Spleen (tissue), 11 donors: ENCODE results near the gene SST. TPM values are rescaled to one million over a fixed set of nuclear protein-coding genes. Genes with fewer than 3 reads are reported as not detected.
A peak's percentile ranks its signal among the peaks of the same experiment; 100 is the strongest.

Experiments used
- DNase-seq: peaks from one replicate; pipeline ENCODE4 v3.0.0-alpha.2; 2020
- H3K27ac ChIP-seq, 8 donors: fragments of 200-600 bp; sonication (generic) in 7 of 8; 1 replicate in 4 of 8; 2 replicates in 4 of 8; pipeline versions ENCODE4 v1.5.0 to v1.8.0; 2016 to 2021; ENCODE audit warnings: inconsistent platforms in 4 of 8, mild to moderate bottlenecking in 4 of 8, moderate library complexity in 1 of 8
- H3K27me3 ChIP-seq, 7 donors: fragments of 200-600 bp; sonication (generic) in 6 of 7; replicated peaks in 1 of 7; 1 replicate in 4 of 7; 2 replicates in 3 of 7; pipeline versions ENCODE4 v1.5.0 to v1.8.0; 2016 to 2021; ENCODE audit warnings: inconsistent platforms in 3 of 7, mild to moderate bottlenecking in 1 of 7
- H3K36me3 ChIP-seq, 6 donors: fragments of 200-600 bp; sonication (generic) in 5 of 6; 1 replicate in 4 of 6; 2 replicates in 2 of 6; pipeline versions ENCODE4 v1.5.0 to v1.8.0; 2016 to 2021; ENCODE audit warnings: inconsistent platforms in 2 of 6
- H3K4me1 ChIP-seq, 6 donors: fragments of 200-600 bp; sonication (generic) in 5 of 6; 1 replicate in 3 of 6; 2 replicates in 3 of 6; pipeline versions ENCODE4 v1.5.0 to v1.8.0; 2016 to 2021; ENCODE audit warnings: inconsistent platforms in 3 of 6
- H3K4me3 ChIP-seq, 8 donors: fragments of 200-600 bp; sonication (generic) in 7 of 8; 1 replicate in 4 of 8; 2 replicates in 4 of 8; pipeline versions ENCODE4 v1.5.0 to v1.8.0; 2016 to 2021; ENCODE audit warnings: inconsistent platforms in 4 of 8, mild to moderate bottlenecking in 4 of 8, moderate library complexity in 2 of 8
- H3K9me3 ChIP-seq, 8 donors: fragments of 200-600 bp; sonication (generic) in 7 of 8; 1 replicate in 4 of 8; 2 replicates in 4 of 8; pipeline versions ENCODE4 v1.5.0 to v1.8.0; 2016 to 2021; ENCODE audit warnings: inconsistent platforms in 4 of 8
- POLR2A ChIP-seq, 3 donors: fragments of 450-650 bp; IDR thresholded peaks; one replicate each; pipeline ENCODE4 v1.5.1; 2017; ENCODE audit warnings: antibody characterized with exemption in 3 of 3, mild to moderate bottlenecking in 1 of 3
- POLR2AphosphoS5 ChIP-seq, 3 donors: sonication (generic); formaldehyde crosslinking; IDR thresholded peaks; one replicate each; pipeline ENCODE4 v1.5.1; 2017; ENCODE audit warnings: antibody characterized with exemption in 3 of 3
- WGBS, 5 donors: extraction: QIAGEN DNeasy Blood & Tissue Kit in 3 of 5; methylation state at CpG; one replicate each; pipeline versions ENCODE4 v1.1.5 to v1.1.7; 2013 to 2018; 5-methylcytosine and 5-hydroxymethylcytosine counted together
- intact Hi-C: fragments of 100-400 bp; cut with DNase I; formaldehyde crosslinking; loops from one replicate; pipeline ENCODE4 v1.15.0; 2023; ENCODE audit warnings: low total_unique reads
- polyA plus RNA-seq, 3 donors: library from polyadenylated mRNA; stranded (reverse); fragments of 200-250 nt; gene quantifications; one replicate each; pipeline ENCODE4 v1.2.1, GENCODE V29; 2013
- total RNA-seq, 7 donors: library from RNA; depleted of rRNA in 3 of 7; stranded (reverse); fragments of >200 nt in 3 of 7; fragmentation: NEBNext Ultra II Directional in 4 of 7; extraction: Animal tissue kit (Norgen Biotek cat#: 25700) in 4 of 7; gene quantifications; one replicate each; pipeline versions ENCODE4 v1.1.0 to v1.2.1, GENCODE V29; 2016 to 2021
- TF ChIP-seq, protein P1 (sequence below), 11 experiments: fragments of 200-600 bp in 7 of 11; fragments of 450-650 bp in 4 of 11; sonication (generic) in 4 of 11; IDR thresholded peaks in 8 of 11; conservative IDR thresholded peaks in 3 of 11; 1 replicate in 7 of 11; 2 replicates in 4 of 11; pipeline versions ENCODE4 v1.4.0 to v1.8.0; 2016 to 2021; ENCODE audit warnings: antibody characterized with exemption in 11 of 11, inconsistent platforms in 4 of 11, mild to moderate bottlenecking in 1 of 11
- donor health status: healthy with polysubstance abuse.
- donor health status: DM: no; HTN: no; CAD: no; lungs with moderate emphysema.
- donor health status: DM: no; HTN: no; CAD: no.
- donor health status: Bipolar disorder and iron deficiency.
- donor health status: healthy.
- donor health status: DM: no; HTN: no; CAD: no.
- donor health status: DM: yes; HTN: yes; CAD: no.

Gene SST
- total and polyA plus RNA-seq, 10 donors = 0.26 to 0.52 TPM; not detected in 8

DNA sequence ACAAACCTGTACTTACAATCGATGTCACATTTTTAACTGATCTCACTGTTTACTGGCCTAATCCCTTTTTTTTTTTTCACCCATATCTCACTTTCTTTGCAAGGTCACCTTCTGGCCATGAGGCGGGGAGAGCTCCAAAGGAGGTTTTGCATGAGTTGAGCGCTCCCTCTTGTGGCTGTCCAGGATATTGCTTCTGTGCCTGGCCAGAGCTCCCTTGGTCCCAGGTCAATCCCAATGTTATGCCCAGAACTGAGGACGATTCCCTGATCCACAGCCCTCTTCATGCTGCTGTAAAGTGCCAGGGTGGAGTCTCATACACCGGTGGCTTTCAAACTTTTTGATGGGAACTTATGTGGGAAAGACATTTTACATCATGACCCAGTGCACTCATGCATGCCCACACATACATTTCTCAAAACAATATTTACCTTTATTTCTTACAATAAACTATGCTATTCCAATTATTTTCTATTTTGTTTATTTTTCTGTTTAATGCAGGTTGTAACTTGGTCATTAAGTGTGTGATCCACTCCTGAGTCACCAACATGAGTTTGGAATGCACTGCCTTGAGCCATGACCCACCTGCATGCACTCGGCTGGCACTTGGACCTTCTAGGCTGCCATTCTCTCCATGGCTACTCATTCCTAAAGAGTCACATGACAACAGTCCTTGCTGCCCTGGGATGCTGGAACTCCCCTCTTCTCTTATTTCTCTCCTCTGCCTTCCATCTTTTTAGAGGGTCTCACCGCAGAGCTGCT, 9.6 kb upstream of the SST start:
- no peak overlapping the region for H3K27ac ChIP-seq
- 27 to 37% (median 34%) methylated on average over 7 of the region's 7 CpGs for WGBS, 5 donors
- H3K9me3 ChIP-seq = peaks cover 0 to 4% (median under 1%) of the 10 kb centered on the region in 8 donors
- intact Hi-C loops = loop anchor here (2.0 to 10.0 kb wide), 2 partner anchors 361 to 455 kb away; no protein-coding TSS in a partner anchor
- peaks cover 0 to 11% (median 3%) of the 10 kb centered on the region in 6 donors for H3K4me1 ChIP-seq
- no peak overlapping the region for H3K4me3 ChIP-seq
- TF ChIP-seq, protein P1, sequence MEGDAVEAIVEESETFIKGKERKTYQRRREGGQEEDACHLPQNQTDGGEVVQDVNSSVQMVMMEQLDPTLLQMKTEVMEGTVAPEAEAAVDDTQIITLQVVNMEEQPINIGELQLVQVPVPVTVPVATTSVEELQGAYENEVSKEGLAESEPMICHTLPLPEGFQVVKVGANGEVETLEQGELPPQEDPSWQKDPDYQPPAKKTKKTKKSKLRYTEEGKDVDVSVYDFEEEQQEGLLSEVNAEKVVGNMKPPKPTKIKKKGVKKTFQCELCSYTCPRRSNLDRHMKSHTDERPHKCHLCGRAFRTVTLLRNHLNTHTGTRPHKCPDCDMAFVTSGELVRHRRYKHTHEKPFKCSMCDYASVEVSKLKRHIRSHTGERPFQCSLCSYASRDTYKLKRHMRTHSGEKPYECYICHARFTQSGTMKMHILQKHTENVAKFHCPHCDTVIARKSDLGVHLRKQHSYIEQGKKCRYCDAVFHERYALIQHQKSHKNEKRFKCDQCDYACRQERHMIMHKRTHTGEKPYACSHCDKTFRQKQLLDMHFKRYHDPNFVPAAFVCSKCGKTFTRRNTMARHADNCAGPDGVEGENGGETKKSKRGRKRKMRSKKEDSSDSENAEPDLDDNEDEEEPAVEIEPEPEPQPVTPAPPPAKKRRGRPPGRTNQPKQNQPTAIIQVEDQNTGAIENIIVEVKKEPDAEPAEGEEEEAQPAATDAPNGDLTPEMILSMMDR (IDR thresholded peaks at IDR 0.05 in 8 of 11, conservative IDR thresholded peaks at IDR 0.05 in 3 of 11) = peak; percentile 79 to 94 (median 88)
- TF ChIP-seq POLR2AphosphoS5 (IDR thresholded peaks at IDR 0.05) (no peak), POLR2A (IDR thresholded peaks at IDR 0.05) (no peak)
- DNase-seq = peak; percentile 82
- peaks cover 0 to 43% (median 0%) of the 10 kb centered on the region in 7 donors for H3K27me3 ChIP-seq
- H3K36me3 ChIP-seq = no peaks in the 10 kb centered on the region

DNA sequence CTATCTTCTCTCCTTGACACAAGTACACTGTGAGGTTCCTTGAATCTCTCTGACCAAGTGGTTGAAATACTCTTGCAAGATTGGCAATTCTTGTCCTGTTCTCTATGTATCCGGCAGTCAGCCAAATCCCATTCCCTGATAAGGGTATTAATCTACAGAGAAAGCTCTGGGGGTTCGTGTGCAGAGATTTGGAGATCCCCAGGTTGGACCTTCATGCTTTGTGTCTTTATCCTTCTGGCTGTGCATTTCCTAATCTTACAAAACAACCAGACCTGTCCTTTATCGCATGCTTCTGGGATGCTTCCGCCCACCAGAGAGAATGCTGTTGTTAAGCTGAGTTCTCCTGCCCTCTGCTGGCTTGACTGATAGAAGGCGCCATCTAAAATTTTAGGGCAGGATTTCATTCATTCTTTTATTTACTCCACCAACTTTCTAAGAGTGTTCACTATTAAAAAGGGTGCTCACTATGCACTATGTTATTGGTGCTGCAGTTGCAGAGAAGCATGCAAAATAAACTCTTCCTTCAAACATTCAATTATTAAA, 8.6 kb upstream of the SST start:
- WGBS, 5 donors = 18 to 29% (median 27%) methylated on average over 5 of the region's 5 CpGs
- no peak for DNase-seq
- TF ChIP-seq, protein P1 (IDR thresholded peaks at IDR 0.05 in 8 of 11, conservative IDR thresholded peaks at IDR 0.05 in 3 of 11) = peak in 3 of 11 experiments; percentile 34 to 49 (median 42)
- no peak for TF ChIP-seq POLR2AphosphoS5 (IDR thresholded peaks at IDR 0.05)
- Histone ChIP-seq H3K9me3 (no peaks in the 10 kb centered on the region), H3K27me3 (peaks cover 0 to 54% (median 0%) of the 10 kb centered on the region in 7 donors), H3K4me3 (no peak overlapping the region), H3K27ac (no peak overlapping the region), H3K36me3 (no peaks in the 10 kb centered on the region), H3K4me1 (peaks cover 0 to 11% (median 3%) of the 10 kb centered on the region in 6 donors)
- intact Hi-C loops = loop anchor here (2.0 kb wide), 1 partner anchor 360 kb away; no protein-coding TSS in a partner anchor

DNA sequence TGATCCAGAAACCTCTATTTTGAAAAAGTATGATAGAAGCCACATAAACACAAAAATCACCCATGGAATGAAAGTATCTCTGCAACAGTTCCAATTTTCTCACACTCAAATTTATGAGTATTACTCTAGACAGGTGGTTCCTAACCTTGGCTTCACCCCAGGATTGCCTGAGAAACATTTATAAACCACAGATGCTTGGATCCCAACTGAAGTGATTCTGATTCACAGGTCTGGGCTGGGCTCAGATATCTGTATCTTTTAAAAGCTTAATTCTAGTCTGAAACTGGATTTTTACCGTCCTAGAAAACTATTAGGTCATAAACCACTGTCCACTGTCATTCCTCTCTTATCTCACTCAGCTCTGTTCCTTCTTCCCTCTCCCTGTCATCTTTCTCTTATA, 7.4 kb upstream of the SST start:
- Histone ChIP-seq H3K36me3 (no peaks in the 10 kb centered on the region), H3K4me1 (peaks cover 0 to 11% (median 3%) of the 10 kb centered on the region in 6 donors), H3K27ac (no peak overlapping the region), H3K27me3 (peaks cover 0 to 66% (median 0%) of the 10 kb centered on the region in 7 donors), H3K9me3 (no peaks in the 10 kb centered on the region), H3K4me3 (no peak overlapping the region)
- whole genome bisulfite sequencing, 5 donors = 39 to 63% (median 45%) methylated on average over 1 of the region's 1 CpG
- intact Hi-C loops = loop anchor here (2.0 kb wide), 1 partner anchor 359 kb away; no protein-coding TSS in a partner anchor
- TF ChIP-seq POLR2A (IDR thresholded peaks at IDR 0.05) (no peak), POLR2AphosphoS5 (IDR thresholded peaks at IDR 0.05) (no peak)
- TF ChIP-seq, protein P1 (IDR thresholded peaks at IDR 0.05 in 8 of 11, conservative IDR thresholded peaks at IDR 0.05 in 3 of 11) = no peak
- DNase-seq = no peak

DNA sequence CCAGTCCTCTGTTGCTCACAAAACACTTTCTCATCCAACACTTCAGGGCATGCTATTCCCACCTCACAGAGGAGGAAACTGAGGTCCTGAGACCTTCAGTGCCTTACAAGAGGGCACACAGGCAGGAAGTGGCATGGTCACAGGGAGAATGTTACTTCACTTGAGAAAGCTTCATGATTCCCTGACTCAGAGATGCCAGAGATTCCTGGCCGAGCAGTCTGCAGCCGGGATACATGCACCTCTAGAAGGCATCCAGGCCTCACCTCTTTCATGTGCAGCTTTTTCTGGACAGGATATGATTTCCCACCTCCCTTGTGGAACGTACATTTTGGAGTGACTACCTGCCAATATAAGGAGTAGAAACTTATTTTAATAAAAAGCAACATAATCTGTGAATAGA, 2.8 kb upstream of the SST start:
- intact Hi-C loops = no loop called here
- no peak for DNase-seq

More for the DNA sequence above, 2.8 kb upstream of the SST start:
- no peak overlapping the region for H3K27ac ChIP-seq
- 54 to 83% (median 77%) methylated on average over 3 of the region's 3 CpGs for WGBS, 5 donors
- no peak overlapping the region for H3K4me3 ChIP-seq
- H3K9me3 ChIP-seq = no peaks in the 10 kb centered on the region
- H3K36me3 ChIP-seq = no peaks in the 10 kb centered on the region
- TF ChIP-seq POLR2AphosphoS5 (IDR thresholded peaks at IDR 0.05) = no peak
- TF ChIP-seq, protein P1 (IDR thresholded peaks at IDR 0.05 in 8 of 11, conservative IDR thresholded peaks at IDR 0.05 in 3 of 11) = no peak
- no peak for TF ChIP-seq POLR2A (IDR thresholded peaks at IDR 0.05)
- H3K4me1 ChIP-seq = no peaks in the 10 kb centered on the region
- H3K27me3 ChIP-seq = peaks cover 0 to 76% (median 32%) of the 10 kb centered on the region in 7 donors
